HG02840 (cell line): ENCODE results near the gene FNIP2.
"Not testable (repeated sequence)": the region's sequence is repeated elsewhere in the genome, so short reads cannot be mapped to it uniquely, and the experiment has no call there.

Experiments used
- ATAC-seq: cut with Tn5 transposase; IDR thresholded peaks from one replicate; pipeline ENCODE4 v1.9.1; 2021; ENCODE audit warnings: mild to moderate bottlenecking, moderate library complexity, moderate number of reproducible peaks; ENCODE audit not compliant: unreplicated experiment, low FRiP score

FNIP2 gene

DNA sequence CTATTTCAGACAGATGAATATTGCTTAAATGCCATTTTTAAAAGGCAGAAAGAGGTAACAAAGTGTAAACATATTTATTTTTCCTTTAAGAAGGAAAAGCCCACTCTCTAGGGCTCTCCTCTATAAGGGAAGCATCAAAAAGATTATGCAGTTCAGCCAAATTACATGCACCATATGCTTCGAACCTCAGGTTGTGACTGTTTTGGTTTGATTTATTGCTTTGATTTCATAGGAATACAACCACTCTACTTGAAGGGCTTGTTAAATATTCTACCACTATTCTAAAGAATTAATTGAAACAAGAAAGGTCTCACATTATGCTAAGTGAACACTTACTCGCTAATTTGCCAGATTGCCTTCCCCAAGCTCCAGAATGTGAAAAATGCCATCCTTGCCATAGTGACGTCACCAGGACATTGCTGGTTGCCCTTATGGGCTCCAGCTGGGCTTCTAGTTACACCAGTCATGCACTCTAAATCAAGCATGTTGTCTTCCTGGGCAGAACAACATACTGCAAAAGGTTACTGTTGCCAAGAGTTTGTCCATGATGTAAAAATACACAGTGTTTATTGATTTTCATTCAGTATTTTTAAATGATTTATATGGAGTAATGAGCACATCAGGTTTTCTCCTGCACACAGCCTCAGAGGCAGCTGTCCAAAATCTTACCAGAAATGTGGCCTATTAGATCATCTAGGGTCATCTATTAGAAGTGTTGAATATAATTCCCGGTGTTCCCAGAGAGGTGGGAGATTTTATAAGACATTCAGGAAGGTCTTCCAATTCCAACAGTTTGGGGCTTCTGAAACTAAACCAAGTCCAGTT is 169.6 kb downstream of the FNIP2 start:
- no peak for ATAC-seq

DNA sequence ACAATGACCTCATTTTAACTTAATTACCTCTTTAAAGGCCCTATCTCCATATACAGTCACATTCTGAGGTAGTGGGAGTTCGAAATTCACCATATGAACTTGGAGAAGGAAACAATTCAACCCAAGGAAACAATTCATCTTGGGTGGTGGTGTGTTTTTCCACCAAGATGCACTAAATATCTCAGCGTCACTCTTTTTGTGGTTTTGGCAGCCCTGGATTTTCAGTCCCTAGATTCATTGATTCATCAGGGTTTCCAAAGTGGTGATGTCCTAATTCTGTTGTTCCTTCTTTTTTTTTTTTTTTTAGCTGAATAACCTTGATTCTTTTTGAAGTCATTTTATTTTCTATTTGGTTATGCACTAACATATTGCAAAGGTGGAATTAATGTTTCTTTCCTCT is 171.4 kb downstream of the FNIP2 start:
- ATAC-seq: no peak

DNA sequence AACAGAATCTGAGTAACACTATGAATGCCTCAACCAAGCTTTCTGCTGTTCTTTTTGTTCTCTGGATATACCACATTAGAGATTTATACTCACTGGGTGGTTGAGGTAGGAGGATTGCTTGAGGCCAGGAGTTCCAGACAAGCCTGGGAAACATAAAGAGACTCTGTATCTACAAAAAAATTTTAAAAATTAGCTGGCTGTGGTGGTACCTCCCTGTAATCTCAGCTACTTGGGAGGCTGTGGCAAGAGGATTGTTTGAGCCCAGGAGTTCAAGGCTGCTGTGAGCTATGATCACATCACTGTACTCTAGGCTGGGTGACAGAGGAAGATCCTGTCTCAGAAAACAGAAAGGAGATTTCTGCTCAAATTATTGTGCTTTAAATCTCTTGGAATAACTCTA is 172.5 kb downstream of the FNIP2 start:
- ATAC-seq: no peak

DNA sequence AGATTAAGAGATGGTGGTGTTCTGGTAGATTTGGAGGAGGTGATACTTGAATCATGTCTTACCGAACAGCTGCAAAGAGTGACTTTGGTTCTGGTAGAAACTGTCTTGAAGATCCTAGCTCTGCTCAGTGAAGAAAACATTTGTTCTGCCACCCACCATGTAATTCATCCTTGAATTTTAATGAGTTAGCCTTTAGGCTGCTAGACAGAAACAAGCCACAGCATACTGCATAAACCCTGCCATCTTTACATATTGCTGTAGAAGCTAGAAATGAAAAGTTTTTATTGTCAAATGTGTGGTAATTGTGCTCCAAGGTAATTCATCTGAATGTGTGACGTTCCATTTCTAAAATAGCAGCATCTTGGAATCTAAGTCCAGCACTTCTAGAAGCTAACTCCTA is 173.1 kb downstream of the FNIP2 start:
- no peak for ATAC-seq

DNA sequence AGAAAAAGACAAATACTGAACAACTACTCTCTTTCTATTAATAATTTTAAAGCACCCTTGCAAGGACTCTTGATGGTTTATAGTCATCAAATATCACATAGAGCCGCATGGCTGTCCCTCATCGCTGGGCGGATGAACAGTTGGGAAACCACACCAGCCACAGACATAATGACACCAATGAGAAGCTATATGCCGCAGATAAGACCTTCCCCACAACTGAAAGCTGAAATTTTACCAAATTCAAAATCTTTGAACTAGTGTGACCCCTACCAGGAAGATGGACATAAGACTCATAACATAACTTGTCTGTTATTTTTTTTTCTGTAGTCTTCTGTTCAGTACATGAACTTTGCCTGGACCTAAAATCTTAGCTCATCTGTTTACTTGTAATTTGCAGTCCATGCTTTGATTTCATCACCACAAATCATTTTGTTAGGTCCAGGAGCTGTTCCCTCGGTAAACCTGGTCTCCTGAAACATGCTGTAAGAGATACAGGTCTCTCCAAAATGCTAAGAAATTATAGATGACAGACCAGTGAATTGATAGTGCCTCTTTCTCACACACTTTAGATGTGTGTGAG is 176.8 kb downstream of the FNIP2 start:
- no peak for ATAC-seq

DNA sequence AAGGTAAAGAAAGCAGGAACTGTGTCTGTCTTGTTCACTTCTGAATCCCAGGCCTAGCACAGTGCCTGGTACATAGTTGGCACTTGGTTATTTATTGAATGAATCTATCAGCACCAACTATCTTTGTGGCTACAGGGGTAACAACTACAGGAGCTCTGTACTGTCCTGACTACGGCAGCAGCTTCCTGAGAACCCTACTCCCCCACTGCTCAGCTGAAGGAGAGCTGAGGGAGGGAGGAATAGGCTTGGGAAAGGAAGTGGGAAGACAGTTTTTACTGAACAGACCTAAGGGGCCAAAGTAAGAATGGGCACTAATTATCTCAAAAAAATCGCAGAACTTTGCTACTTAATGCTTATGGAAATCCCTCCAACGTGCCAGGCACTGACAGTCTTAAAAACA is 178.0 kb downstream of the FNIP2 start:
- no peak for ATAC-seq

DNA sequence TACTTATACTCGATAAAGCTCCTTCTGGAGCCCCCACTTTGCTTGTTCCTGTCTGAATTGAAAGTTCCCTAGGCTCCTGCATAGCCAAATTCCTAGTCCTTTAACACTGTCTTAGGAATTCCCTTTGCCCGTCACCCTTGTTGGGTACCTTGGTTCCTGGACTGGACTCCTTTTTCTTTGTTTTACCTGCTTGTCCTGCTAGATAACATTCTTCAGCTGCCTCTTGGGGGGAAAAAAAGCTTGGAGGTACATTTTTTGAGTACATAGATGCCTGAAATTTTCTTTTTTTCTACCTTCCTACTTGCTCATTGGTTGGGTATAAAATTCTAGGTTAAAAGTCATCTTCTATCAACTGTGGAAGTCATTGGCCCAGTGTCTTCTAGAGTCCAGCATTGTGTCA is 179.2 kb downstream of the FNIP2 start:
- ATAC-seq: no peak

DNA sequence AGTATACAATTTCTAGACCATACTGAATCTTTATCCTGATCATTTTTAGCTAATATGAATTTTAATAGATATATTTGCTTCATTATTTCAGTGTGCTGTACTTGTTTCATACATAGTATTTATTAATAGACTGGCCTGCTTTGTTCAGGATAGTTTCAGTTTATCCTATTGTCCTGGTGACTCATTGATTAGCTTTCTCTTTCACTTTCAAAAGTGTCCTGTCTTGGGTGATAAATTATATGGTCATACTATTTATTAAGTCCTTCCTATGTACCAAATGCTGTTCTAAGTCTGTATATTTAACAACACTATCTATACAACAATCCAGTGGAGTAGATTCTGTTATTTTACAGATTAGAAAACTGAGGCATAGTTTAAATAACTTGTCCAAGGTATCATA is 180.3 kb downstream of the FNIP2 start:
- ATAC-seq: no peak

DNA sequence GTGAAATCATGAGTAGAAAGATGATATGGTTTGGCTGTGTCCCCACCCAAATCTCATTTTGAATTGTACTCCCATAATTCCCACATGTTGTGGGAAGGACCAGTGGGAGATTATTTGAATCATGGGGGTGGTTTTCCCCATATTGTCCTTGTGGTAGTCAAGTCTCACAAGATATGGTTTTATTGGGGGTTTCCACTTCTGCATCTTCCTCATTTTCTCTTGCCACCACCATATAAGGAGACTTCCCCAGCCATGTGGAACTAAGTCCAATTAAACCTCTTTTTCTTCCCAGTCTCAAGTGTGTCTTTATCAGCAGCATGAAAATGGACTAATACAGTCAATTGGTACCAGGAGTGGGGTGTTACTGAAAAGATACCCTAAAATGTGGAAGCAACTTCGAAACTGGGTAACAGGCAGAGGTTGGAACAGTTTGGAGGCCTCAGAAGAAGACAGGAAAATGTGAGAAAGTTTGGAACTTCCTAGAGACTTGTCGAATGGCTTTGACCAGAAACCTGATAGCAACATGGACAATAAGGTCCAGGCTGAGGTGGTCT is 183.5 kb downstream of the FNIP2 start:
- not testable (repeated sequence) for ATAC-seq

DNA sequence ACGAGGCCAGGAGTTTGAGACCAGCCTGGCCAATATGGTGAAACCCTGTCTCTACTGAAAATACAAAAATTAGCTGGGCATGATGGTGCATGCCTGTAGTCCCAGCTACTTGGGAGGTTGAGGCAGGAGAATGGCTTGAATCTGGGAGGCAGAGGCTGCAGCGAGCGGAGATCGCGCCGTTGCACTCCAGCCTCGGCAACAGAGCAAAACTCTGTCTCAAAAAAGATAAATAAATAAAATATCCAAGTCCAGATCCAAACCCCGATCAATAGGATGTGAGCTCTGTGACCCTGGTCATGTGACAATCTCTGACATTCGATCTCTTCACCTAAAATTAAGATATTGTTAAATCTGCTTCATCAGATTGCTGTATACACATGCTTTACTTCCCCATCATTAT is 187.5 kb downstream of the FNIP2 start:
- ATAC-seq: not testable (repeated sequence)

DNA sequence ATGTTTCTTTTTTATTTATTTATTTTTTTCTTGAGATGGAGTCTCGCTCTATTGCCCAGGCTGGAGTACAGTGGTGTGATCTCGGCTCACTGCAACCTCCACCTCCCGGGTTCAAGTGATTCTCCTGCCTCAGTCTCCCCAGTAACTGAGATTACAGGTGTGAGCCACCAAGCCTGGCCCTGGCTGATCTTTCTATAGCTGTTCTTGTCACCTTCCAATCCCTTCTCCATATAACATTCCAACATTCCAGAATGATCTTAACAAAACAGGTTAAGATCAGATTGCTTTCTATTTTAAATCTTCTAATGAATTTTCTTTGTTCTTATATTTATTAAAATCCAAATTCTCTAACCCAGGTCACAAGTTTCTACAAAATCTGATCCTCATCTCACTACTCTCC is 188.1 kb downstream of the FNIP2 start:
- ATAC-seq: not testable (repeated sequence)
